SH-SY5Y (cell line): ENCODE results near the gene SPDYE6.

Source experiments
- GATA2 ChIP-seq: IDR thresholded peaks from 2 replicates; pipeline ENCODE4 v1.6.1; 2011; ENCODE audit warnings: mild to moderate bottlenecking, low read depth, low read length
- GATA3 ChIP-seq: IDR thresholded peaks from 2 replicates; pipeline ENCODE4 v1.6.1; 2011; ENCODE audit warnings: low read depth, mild to moderate bottlenecking, low read length, moderate library complexity

GRCh38 chr7:102302025-102302424 is 54.2 kb downstream of the SPDYE6 start:
- TF ChIP-seq GATA2 (no peak), GATA3 (no peak)
